GM12878 (cell line): ENCODE results near the gene LSP1. TPM values are rescaled to one million over a fixed set of nuclear protein-coding genes. Genes with fewer than 3 reads are reported as not detected.

Source experiments
- ATAC-seq: fragments of 200-7000 bp; cut with Tn5 transposase; 3 replicates; pipeline ENCODE4 v1.9.1; 2020; ENCODE audit warnings: mild to moderate bottlenecking, moderate library complexity
- BruUV-seq: library from RNA; stranded (reverse); fragments of 400-500 nt; replicated peaks from 2 replicates; lab custom pipeline; 2021; lab: Mats Ljungman, UMichigan
- CTCF ChIA-PET: fragments of 300-600 bp; sonication (Branson Sonifier 250); formaldehyde crosslinking; extraction: SDS; loops from one replicate; lab custom pipeline; 2021; ENCODE audit warnings: inconsistent platforms; lab: Yijun Ruan, JAX
- POLR2A ChIA-PET: fragments of 350-600 bp; formaldehyde crosslinking; extraction: SDS; loops from one replicate; lab custom pipeline; 2021; ENCODE audit warnings: inconsistent platforms; lab: Charles Lee
- RAD21 ChIA-PET: fragments of 300-600 bp; sonication (Branson Sonifier 250); formaldehyde crosslinking; loops from one replicate; lab custom pipeline; 2023; ENCODE audit warnings: antibody characterized with exemption; ENCODE audit not compliant: unreplicated experiment; lab: Charles Lee
- SMC1A ChIA-PET: fragments of 300-600 bp; sonication (Branson Sonifier 250); formaldehyde crosslinking; loops from one replicate; lab custom pipeline; 2023; ENCODE audit not compliant: unreplicated experiment, uncharacterized antibody; lab: Charles Lee
- DNase-seq: peaks from one replicate; pipeline ENCODE4 v3.0.0-alpha.2; 2011; ENCODE audit warnings: low read depth, low spot score
- FAIRE-seq: peaks from 3 replicates; lab custom pipeline; 2011; peaks lifted over from hg19 to GRCh38; lab: Jason Lieb, UNC
- H2AFZ ChIP-seq: 2 replicates; pipeline ENCODE4 v1.6.0; 2011; ENCODE audit warnings: low read depth, low read length, control low read depth; ENCODE audit not compliant: control insufficient read depth
- H3K27ac ChIP-seq: 2 replicates; pipeline ENCODE4 v1.5.1; 2011; ENCODE audit warnings: control low read depth; ENCODE audit not compliant: control insufficient read depth, insufficient read depth
- H3K27me3 ChIP-seq, 2 experiments: replicated peaks in 1 of 2; 2 replicates each; pipeline versions ENCODE4 v1.6.0 to v1.6.1; 2011; ENCODE audit warnings: low read length in 1 of 2; ENCODE audit not compliant: control insufficient read depth in 2 of 2, insufficient read depth in 2 of 2
- H3K36me3 ChIP-seq, 2 experiments: 2 replicates each; pipeline ENCODE4 v1.5.1; 2011; ENCODE audit warnings: low read length in 1 of 2; ENCODE audit not compliant: control insufficient read depth in 2 of 2, insufficient read depth in 2 of 2
- H3K4me1 ChIP-seq: 2 replicates; pipeline ENCODE4 v1.6.1; 2011; ENCODE audit warnings: mild to moderate bottlenecking, low read length, moderate library complexity, mixed read lengths; ENCODE audit not compliant: control insufficient read depth, insufficient read depth
- H3K4me2 ChIP-seq: 2 replicates; pipeline ENCODE4 v1.6.0; 2011; ENCODE audit warnings: control low read depth; ENCODE audit not compliant: control insufficient read depth, insufficient read depth
- H3K4me3 ChIP-seq: fragments of 200-600 bp; sonication (generic); 2 replicates; pipeline ENCODE4 v1.5.1; 2016
- H3K79me2 ChIP-seq: 2 replicates; pipeline ENCODE4 v1.6.0; 2011; ENCODE audit warnings: low read length; ENCODE audit not compliant: control insufficient read depth, insufficient read depth
- H3K9ac ChIP-seq: 2 replicates; pipeline ENCODE4 v1.8.0; 2011; ENCODE audit warnings: low read length, control low read depth, mixed read lengths; ENCODE audit not compliant: control insufficient read depth, insufficient read depth
- H3K9me3 ChIP-seq: replicated peaks from 3 replicates; pipeline ENCODE4 v1.5.1; 2011; ENCODE audit warnings: mild to moderate bottlenecking, low read length; ENCODE audit not compliant: control insufficient read depth, insufficient read depth
- H4K20me1 ChIP-seq: 2 replicates; pipeline ENCODE4 v1.6.0; 2011; ENCODE audit not compliant: control insufficient read depth, insufficient read depth
- E2F8 ChIP-seq: fragments of 450-650 bp; IDR thresholded peaks from 2 replicates; pipeline ENCODE4 v1.6.1; 2018; ENCODE audit warnings: mild to moderate bottlenecking, low read depth, moderate library complexity; ENCODE audit not compliant: partially characterized antibody
- IKZF2 ChIP-seq, 2 experiments: fragments of 450-650 bp; IDR thresholded peaks; 2 replicates each; pipeline ENCODE4 v1.6.1; 2017; ENCODE audit warnings: mild to moderate bottlenecking in 2 of 2, moderate library complexity in 2 of 2
- IRF4 ChIP-seq: IDR thresholded peaks from 2 replicates; pipeline ENCODE4 v1.6.1; 2011; ENCODE audit warnings: low read depth, low read length
- MYC ChIP-seq: IDR thresholded peaks from 2 replicates; pipeline ENCODE4 v1.6.1; 2011; ENCODE audit warnings: mild to moderate bottlenecking, low read length, moderate library complexity, inconsistent platforms; ENCODE audit not compliant: insufficient read depth, insufficient replicate concordance, insufficient read length, severe bottlenecking
- PKNOX1 ChIP-seq: fragments of 450-650 bp; IDR thresholded peaks from 2 replicates; pipeline ENCODE4 v1.6.1; 2016; ENCODE audit warnings: mild to moderate bottlenecking
- SIN3A ChIP-seq: IDR thresholded peaks from 2 replicates; pipeline ENCODE4 v1.6.1; 2012; ENCODE audit warnings: low read depth, low read length, improper control_type of control experiment
- SREBF2 ChIP-seq: IDR thresholded peaks from 2 replicates; pipeline ENCODE4 v1.6.1; 2012; ENCODE audit warnings: mild to moderate bottlenecking, low read length
- TBL1XR1 ChIP-seq: IDR thresholded peaks from 2 replicates; pipeline ENCODE4 v1.6.1; 2012; ENCODE audit warnings: low read depth, low read length, improper control_type of control experiment
- YY1 ChIP-seq: IDR thresholded peaks from 2 replicates; pipeline ENCODE4 v1.6.1; 2011; ENCODE audit warnings: low read depth, mild to moderate bottlenecking, low read length
- ZNF622 ChIP-seq: fragments of 450-650 bp; IDR thresholded peaks from 2 replicates; pipeline ENCODE4 v1.6.1; 2017; ENCODE audit warnings: mild to moderate bottlenecking, inconsistent platforms
- WGBS: methylation state at CpG from one replicate; pipeline ENCODE4 v1.1.6; 2016; ENCODE audit warnings: low lambda C conversion rate; ENCODE audit not compliant: insufficient replicate concordance, insufficient coverage; ENCODE audit errors: missing lambda C conversion rate; 5-methylcytosine and 5-hydroxymethylcytosine counted together
- in situ Hi-C: fragments of 300-500 bp; cut with MboI; formaldehyde crosslinking; loops from 9 replicates; pipeline ENCODE4 v1.14.3; 2018; ENCODE audit warnings: mixed read lengths
- intact Hi-C: fragments of 100-400 bp; cut with micrococcal nuclease; formaldehyde crosslinking; loops from one replicate; pipeline ENCODE4 v1.14.2; 2022; ENCODE audit not compliant: unreplicated experiment
- polyA plus RNA-seq, 11 experiments: library from polyadenylated mRNA; depleted of rRNA in 4 of 11; unstranded in 6 of 11; stranded (reverse) in 5 of 11; fragments of >200 nt; fragmentation: Nextera tagmentation in 4 of 11; fragmentation: Illumina TruSeq in 1 of 11; extraction: Ambion mirVana in 4 of 11; extraction: Trizol in 1 of 11; gene quantifications; 1 replicate in 1 of 11; 2 replicates in 10 of 11; pipeline versions ENCODE4 v1.2.1 to v1.2.3, GENCODE V29; 2011 to 2016; ENCODE audit warnings: inconsistent platforms in 2 of 11, missing spikeins in 2 of 11, low read depth in 1 of 11
- total RNA-seq, 4 experiments: library from RNA; depleted of rRNA in 3 of 4; stranded (reverse); fragments of >200 nt in 3 of 4; fragmentation: Illumina TruSeq in 1 of 4; extraction: Trizol in 1 of 4; gene quantifications; 2 replicates each; pipeline versions ENCODE4 v1.2.1 to v1.2.3, GENCODE V29; 2013 to 2021
- TF ChIP-seq, protein P1 (sequence below): IDR thresholded peaks from 2 replicates; pipeline ENCODE4 v1.6.1; 2011; ENCODE audit warnings: low read depth, low read length, improper control_type of control experiment, borderline replicate concordance

The LSP1 gene
- total and polyA plus RNA-seq, 10 of the 15 experiments (the other 5 are each of a cell fraction or from before 2014, with no cell fraction given) = 19.2 to 488 (median 369) TPM

GRCh38 chr11:1922481-1923081, 69.7 kb downstream of the LSP1 start:
- Histone ChIP-seq H3K9ac (no peak overlapping the region), H3K79me2 (no peaks in the 10 kb centered on the region), H3K9me3 (no peaks in the 10 kb centered on the region), H3K4me1 (no peaks in the 10 kb centered on the region), H3K27ac (no peak overlapping the region), H3K27me3 (no peaks in the 10 kb centered on the region; a peak in 2 of 4 replicates), H3K4me3 (no peak overlapping the region), H2AFZ (no peak overlapping the region), H3K36me3 (no peaks in the 10 kb centered on the region), H4K20me1 (no peaks in the 10 kb centered on the region), H3K4me2 (no peak overlapping the region)
- ATAC-seq (no peak), FAIRE-seq (no peak), DNase-seq (no peak)
- intact Hi-C loops = no loop called here
- WGBS = 26% methylated on average over 13 of the region's 14 CpGs
- BruUV-seq = no TSS peak
- POLR2A ChIA-PET = no interaction called here
- in situ Hi-C loops = no loop called here
- CTCF ChIA-PET = interaction anchor here (1.1 to 2.0 kb wide), 3 partner anchors 78 to 229 kb away, joined by 4 to 9 read pairs (median 7); no protein-coding TSS in a partner anchor
- RAD21 ChIA-PET = interaction anchor here (0.9 kb wide), 1 partner anchor 229 kb away, joined by 3 read pairs; no protein-coding TSS in a partner anchor
- SMC1A ChIA-PET = no interaction called here
- 0 out of 2 replicates have a peak, but pooled peaks have one; percentile 12 for TF ChIP-seq YY1
- TF ChIP-seq, protein P1, sequence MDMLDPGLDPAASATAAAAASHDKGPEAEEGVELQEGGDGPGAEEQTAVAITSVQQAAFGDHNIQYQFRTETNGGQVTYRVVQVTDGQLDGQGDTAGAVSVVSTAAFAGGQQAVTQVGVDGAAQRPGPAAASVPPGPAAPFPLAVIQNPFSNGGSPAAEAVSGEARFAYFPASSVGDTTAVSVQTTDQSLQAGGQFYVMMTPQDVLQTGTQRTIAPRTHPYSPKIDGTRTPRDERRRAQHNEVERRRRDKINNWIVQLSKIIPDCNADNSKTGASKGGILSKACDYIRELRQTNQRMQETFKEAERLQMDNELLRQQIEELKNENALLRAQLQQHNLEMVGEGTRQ = no peak

GRCh38 chr11:1923201-1923956, 70.5 kb downstream of the LSP1 start:
- H3K9ac ChIP-seq = no peak overlapping the region
- ChIA-PET CTCF (no interaction called here), POLR2A (no interaction called here), SMC1A (no interaction called here), RAD21 (no interaction called here)
- no peak overlapping the region for H3K27ac ChIP-seq
- no peaks in the 10 kb centered on the region; a peak in 2 of 4 replicates for H3K27me3 ChIP-seq
- H3K36me3 ChIP-seq = no peaks in the 10 kb centered on the region
- ATAC-seq (no peak), FAIRE-seq (no peak), DNase-seq (no peak)
- H3K9me3 ChIP-seq = no peaks in the 10 kb centered on the region
- 11% methylated on average over 20 of the region's 22 CpGs for WGBS
- no peaks in the 10 kb centered on the region for H4K20me1 ChIP-seq
- no TSS peak for BruUV-seq
- no peaks in the 10 kb centered on the region for H3K4me1 ChIP-seq
- intact Hi-C loops = no loop called here
- in situ Hi-C loops = no loop called here
- no peak overlapping the region for H3K4me3 ChIP-seq
- no peaks in the 10 kb centered on the region for H3K79me2 ChIP-seq
- no peak overlapping the region for H2AFZ ChIP-seq
- H3K4me2 ChIP-seq = no peak overlapping the region
- TF ChIP-seq SIN3A = no peak
- TF ChIP-seq MYC = no peak
- no peak for TF ChIP-seq SREBF2
- no peak for TF ChIP-seq ZNF622
- TF ChIP-seq TBL1XR1 = no peak
- no peak for TF ChIP-seq IRF4
- no peak for TF ChIP-seq PKNOX1
- TF ChIP-seq IKZF2 (IDR thresholded peaks at IDR 0.05) = no peak
- TF ChIP-seq E2F8 = no peak
